HG03064 (cell line): ENCODE measurements around the gene DNAH14.
"Not testable (repeated sequence)": the region's sequence is repeated elsewhere in the genome, so short reads cannot be mapped to it uniquely, and the experiment has no call there.

Experiments
- ATAC-seq: cut with Tn5 transposase; IDR thresholded peaks from one replicate; pipeline ENCODE4 v1.9.1; 2021; ENCODE audit warnings: low read depth; ENCODE audit not compliant: unreplicated experiment

The DNAH14 gene

GRCh38 chr1:225378880-225379279 lies 449.4 kb downstream of the DNAH14 start:
- ATAC-seq: no peak

DNA sequence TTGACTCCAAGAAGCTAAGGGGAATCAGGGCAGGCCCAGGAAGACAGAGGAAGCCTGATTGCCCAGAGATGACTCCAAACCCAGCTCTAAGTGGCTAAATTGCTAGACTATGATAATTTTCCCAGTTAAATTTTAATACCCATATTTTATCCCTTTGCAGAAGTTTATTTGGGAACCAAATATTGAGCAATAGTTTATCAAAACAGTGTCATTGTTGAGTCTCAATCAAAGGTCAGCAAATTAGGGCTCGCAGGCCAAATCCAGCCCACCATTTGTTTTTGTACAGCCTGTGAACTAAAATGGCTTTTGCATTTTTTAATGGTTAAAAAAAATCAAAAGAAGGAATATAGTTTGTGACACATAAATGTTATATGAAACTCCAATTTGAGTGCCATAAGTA lies 451.2 kb downstream of the DNAH14 start:
- ATAC-seq: no peak

GRCh38 chr1:225386860-225387259 lies 457.4 kb downstream of the DNAH14 start:
- not testable (repeated sequence) for ATAC-seq

- no peak for ATAC-seq
Measured at GRCh38 chr1:225388372-225388771, 458.9 kb downstream of the DNAH14 start.

DNA sequence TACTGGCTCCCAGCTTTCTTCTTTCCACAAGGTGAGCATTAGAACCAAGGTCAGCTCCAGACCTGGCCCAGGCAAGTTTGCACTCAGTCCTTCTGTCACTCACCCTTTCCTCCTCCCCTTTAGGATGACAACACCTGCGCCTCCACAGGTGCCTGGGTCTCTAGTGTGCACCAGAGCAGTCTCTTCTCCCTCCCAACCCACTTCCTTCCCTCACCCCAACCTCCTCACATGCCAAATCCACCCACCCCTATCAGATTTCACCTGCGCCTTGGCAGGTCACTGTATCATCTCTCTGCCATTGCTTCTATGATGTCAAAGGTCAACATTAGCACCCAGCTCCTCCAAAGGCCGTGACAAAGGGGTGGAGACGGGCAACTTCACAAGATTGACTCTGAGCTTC lies 460.4 kb downstream of the DNAH14 start:
- ATAC-seq: no peak

- ATAC-seq: no peak
Measured at GRCh38 chr1:225396357-225396756, 466.9 kb downstream of the DNAH14 start.

DNA sequence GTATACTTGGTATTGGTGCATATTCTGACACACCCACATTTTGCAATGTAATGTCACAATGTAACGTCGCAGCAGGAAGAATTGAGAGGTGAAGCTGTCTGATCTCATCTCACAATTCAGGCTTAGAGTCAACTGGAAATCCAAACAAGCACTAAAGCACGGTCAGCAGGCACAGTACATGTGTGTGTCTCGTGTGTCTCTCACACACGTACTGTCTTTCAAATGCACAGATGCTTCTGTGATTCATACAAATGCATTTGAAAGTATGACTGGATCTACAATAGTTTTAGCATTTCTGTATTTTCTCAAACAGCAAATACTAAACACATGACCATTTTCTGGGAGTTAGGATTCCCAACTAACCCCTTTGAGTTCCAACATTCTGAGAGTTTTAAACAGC lies 471.5 kb downstream of the DNAH14 start:
- ATAC-seq: no peak

DNA sequence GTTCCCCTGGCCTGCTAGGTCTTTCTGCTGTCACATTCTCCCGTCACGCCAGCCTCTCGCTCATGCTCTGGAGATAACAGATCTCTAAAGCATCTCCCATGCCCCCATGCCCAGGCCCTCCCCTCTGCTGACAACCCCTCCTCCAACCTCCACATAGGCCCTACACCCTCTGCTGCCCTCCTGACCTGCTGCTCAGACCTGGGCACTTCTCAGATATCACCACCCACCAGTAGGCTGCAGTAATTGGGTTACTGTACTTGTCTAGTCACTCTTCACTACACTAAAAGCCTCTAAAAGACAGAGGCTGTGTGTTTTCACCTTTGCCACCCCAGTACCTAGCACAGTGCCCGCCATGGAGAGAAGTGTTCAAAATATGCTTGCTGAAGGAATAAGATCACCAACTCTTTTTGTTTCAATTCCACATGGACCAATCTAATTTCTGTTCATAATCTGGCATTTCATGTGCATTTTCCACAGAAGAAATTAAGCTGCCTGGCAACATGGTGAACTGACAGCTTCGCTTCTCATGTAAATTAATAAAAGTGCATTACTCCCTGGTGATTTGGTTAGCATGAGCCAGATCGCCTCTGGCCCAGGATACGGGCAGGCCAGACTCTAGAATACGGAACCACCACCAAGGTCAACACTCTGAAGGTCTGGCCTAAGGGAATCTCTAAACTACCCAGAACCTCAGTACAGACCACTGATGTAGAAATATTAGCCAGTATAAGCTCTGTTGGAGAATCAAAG lies 477.7 kb downstream of the DNAH14 start:
- ATAC-seq: no peak

- no peak for ATAC-seq
Measured at GRCh38 chr1:225407755-225408154, 478.3 kb downstream of the DNAH14 start.

- no peak for ATAC-seq
Measured at GRCh38 chr1:225408249-225408648, 478.8 kb downstream of the DNAH14 start.

GRCh38 chr1:225409051-225409450 lies 479.6 kb downstream of the DNAH14 start:
- ATAC-seq: no peak

DNA sequence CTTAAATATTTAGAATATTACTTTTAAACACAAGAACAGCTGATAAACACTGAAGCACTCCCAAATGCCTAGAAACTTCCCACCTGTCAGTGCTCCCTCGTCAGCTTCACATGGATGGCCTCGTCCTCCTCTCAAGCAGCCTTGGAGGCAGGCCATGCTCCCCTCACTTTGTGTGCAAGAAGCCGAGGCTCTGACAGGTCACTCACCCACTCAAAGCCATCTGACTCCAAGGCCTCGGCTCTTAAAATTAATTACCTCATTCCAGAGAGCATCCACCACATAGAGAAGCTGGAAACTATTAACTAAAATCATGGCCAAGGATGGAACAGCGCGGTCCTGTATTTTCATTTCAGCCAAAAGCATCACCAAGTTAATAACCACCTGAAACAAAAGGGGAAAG lies 480.6 kb downstream of the DNAH14 start:
- no peak for ATAC-seq

DNA sequence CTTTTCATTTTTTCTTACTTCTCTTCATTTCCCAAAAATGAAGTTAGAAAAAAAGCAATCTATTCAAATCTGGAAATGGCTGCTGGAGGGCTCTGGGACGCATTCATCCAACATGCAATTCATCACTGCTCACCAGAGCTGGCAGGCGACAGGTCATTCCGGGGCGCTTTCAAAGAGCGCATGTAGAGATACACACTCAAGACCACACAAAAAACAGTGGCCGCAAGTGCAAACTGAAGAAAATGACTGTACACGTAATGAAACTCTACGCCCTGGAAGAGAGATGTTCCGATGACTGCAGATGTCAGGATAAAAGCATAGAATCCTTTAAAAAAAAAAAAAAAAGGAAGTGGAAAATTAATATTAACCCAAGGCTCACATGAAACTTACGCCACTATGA lies 482.8 kb downstream of the DNAH14 start:
- ATAC-seq: no peak

GRCh38 chr1:225412803-225413351 lies 483.4 kb downstream of the DNAH14 start:
- ATAC-seq: no peak

GRCh38 chr1:225413708-225414375 lies 484.4 kb downstream of the DNAH14 start:
- ATAC-seq: no peak

DNA sequence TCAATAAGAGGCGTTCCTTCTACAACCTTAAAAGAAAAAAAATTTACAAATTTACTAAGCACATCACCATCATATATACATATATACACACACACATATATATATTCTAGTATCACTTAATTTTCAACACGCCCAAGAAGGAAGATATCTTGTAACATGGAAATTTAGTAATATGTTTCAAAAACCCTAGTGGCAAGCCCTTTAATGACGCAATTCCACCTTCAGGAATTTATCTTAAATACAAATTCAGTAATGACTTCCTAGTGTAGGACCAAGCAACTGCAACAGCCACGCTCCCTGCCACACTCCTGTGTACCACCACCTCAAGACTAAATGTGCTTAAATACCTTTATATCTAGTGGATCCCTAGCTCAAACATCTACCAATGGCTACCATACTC lies 485.8 kb downstream of the DNAH14 start:
- ATAC-seq: no peak

DNA sequence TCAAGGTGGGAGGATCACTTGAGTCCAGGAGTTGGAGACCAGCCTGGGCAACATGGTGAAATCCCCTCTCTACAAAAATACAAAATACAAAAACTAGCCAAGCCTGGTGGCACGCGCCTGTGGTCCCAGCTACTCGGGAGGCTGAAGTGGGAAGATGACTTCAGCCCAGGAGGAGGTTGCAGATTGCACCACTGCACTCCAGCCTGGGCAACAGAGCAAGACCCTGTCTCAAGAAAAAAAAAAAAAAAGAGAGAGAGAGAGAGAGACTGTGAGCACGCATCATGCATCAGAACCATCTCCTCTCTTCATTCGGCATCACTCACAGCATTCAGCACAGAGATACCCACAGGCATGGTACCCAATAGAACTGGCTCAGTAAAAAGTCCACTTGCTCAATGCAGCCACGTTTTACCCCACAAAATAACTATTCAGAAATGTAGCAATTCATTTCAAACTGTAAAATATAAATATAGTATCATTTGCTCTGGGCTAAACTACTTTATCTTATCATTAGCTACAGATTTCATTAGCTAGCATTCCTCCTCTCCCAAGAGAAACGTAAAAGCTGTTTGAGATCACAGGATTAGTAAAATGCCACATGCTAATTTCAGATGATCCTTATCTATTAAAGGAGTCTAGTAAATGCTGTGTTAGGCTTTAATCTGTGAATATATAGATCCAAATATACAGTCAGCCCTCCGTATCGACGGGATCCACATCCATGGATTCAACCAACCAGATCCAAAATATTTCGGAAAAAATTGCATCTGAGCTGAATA lies 486.7 kb downstream of the DNAH14 start:
- no peak for ATAC-seq

DNA sequence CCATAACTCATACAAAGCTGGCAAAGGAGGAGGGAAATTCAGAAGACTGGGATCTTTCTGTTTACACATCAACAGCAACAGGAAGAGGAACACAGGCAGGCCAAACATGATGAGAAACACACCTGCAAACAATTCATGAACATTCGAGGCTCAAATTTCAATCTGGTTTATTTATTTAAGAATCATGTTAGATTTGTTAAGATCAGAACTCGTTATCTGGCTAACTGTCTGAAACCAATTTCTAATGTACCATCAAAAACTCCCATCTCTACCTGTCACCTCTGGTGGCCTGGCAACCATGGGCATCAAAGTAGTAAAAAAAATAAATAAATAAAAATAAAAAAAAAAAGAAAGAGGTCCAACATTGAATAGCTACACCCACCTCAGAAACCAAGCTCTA lies 488.6 kb downstream of the DNAH14 start:
- ATAC-seq: no peak

- ATAC-seq: no peak
Measured at GRCh38 chr1:225418598-225418997, 489.1 kb downstream of the DNAH14 start.

GRCh38 chr1:225422031-225422605 lies 492.6 kb downstream of the DNAH14 start:
- ATAC-seq: no peak
